Activated naive CD8-positive, alpha-beta T cell treated with anti-CD3 and anti-CD28 coated beads for 36 hours (primary cell): Measurements from ENCODE around the gene BCAS3. TPM values are rescaled to one million over a fixed set of nuclear protein-coding genes. Genes with fewer than 3 reads are reported as not detected.
"Not testable (repeated sequence)": the region's sequence is repeated elsewhere in the genome, so short reads cannot be mapped to it uniquely, and the experiment has no call there.

Source experiments
- DNase-seq: peaks from one replicate; pipeline ENCODE4 v3.0.0; 2021
- H3K27ac Mint-ChIP-seq: one replicate; pipeline ENCODE4 v1.8.0; 2022; ENCODE audit warnings: mild to moderate bottlenecking, moderate library complexity, mixed read lengths
- H3K27me3 Mint-ChIP-seq: one replicate; pipeline ENCODE4 v1.8.0; 2022; ENCODE audit warnings: mild to moderate bottlenecking, mixed read lengths
- H3K36me3 Mint-ChIP-seq: one replicate; pipeline ENCODE4 v1.8.0; 2021; ENCODE audit warnings: mild to moderate bottlenecking, mixed read lengths
- H3K4me1 Mint-ChIP-seq: one replicate; pipeline ENCODE4 v1.8.0; 2021; ENCODE audit warnings: mixed read lengths
- H3K4me3 Mint-ChIP-seq: one replicate; pipeline ENCODE4 v1.8.0; 2022; ENCODE audit warnings: mild to moderate bottlenecking, moderate library complexity, mixed read lengths
- H3K9me3 Mint-ChIP-seq: one replicate; pipeline ENCODE4 v1.8.0; 2022; ENCODE audit warnings: mixed read lengths
- total RNA-seq, 2 experiments: library from RNA; stranded (reverse); gene quantifications; one replicate each; pipeline ENCODE4 v1.2.3, GENCODE V29; 2021

BCAS3 gene
- total RNA-seq, 2 experiments from 2014 or later = 4.9 to 7.0 TPM

DNA sequence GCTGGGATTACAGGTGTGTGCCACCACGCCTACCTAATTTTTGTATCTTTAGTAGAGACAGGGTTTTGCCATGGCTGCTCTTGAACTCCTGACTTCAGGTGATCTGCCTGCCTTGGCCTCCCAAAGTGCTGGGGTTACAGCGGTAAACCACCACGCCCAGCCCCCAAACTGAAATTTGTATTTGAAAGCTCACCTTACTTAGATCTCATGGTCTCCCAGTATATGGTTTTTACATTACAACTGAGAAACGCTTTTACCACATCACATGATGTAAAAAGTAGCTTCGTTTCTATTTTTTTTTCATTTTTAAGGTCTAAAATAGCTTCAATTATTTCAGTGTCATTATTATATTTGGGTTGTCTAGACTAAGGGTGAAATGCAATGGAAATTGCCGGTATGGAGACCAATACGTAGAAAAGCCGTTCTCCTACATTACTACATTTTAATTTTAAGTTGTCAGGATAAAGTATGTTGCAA is 93.3 kb downstream of the BCAS3 start:
- H3K4me3 Mint-ChIP-seq = no peak overlapping the region

DNA sequence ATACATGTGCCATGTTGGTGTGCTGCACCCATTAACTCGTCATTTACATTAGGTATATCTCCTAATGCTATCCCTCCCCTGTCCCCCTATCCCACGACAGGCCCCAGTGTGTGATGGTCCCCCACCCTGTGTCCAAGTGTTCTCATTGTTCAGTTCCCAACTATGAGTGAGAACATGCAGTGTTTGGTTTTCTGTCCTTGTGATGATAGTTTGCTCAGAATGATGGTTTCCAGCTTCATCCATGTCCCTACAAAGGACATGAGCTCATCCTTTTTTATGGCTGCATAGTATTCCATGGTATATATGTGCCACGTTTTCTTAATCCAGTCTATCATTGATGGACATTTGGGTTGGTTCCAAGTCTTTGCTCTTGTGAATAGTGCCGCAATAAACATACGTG is 94.0 kb downstream of the BCAS3 start:
- not testable (repeated sequence) for H3K9me3 Mint-ChIP-seq, DNase-seq, H3K4me1 Mint-ChIP-seq, H3K27ac Mint-ChIP-seq, H3K4me3 Mint-ChIP-seq, H3K27me3 Mint-ChIP-seq, H3K36me3 Mint-ChIP-seq

More for the DNA sequence above, 93.3 kb downstream of the BCAS3 start:
- Mint-ChIP-seq H3K36me3 (peaks cover 1% of the 10 kb centered on the region), H3K27ac (no peak overlapping the region), H3K9me3 (peaks cover 2% of the 10 kb centered on the region), H3K4me1 (peaks cover 5% of the 10 kb centered on the region), H3K27me3 (no peaks in the 10 kb centered on the region)
- DNase-seq = no peak

DNA sequence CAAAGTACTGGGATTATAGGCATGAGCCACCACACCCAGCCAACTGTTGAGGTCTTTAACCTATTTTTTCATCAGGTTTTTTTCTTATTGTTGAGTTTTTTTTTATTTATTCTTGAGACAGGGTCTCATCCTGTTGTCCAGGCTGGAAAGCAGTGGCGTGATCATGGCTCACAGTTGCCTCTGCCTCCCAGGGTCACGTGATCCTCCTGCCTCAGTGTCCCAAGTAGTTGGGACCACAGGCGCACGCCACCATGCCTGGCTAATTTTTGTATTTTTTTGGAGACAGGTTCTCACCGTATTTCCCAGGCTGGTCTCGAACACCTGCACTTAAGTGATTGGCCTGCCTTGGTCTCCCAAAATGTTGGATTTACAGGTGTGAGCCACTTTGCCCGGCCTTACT is 95.9 kb downstream of the BCAS3 start:
- no peak overlapping the region for H3K27ac Mint-ChIP-seq
- no peaks in the 10 kb centered on the region for H3K27me3 Mint-ChIP-seq
- H3K4me1 Mint-ChIP-seq = peaks cover 5% of the 10 kb centered on the region
- no peak overlapping the region for H3K4me3 Mint-ChIP-seq
- peaks cover 2% of the 10 kb centered on the region for H3K9me3 Mint-ChIP-seq
- peaks cover 1% of the 10 kb centered on the region for H3K36me3 Mint-ChIP-seq
- no peak for DNase-seq

DNA sequence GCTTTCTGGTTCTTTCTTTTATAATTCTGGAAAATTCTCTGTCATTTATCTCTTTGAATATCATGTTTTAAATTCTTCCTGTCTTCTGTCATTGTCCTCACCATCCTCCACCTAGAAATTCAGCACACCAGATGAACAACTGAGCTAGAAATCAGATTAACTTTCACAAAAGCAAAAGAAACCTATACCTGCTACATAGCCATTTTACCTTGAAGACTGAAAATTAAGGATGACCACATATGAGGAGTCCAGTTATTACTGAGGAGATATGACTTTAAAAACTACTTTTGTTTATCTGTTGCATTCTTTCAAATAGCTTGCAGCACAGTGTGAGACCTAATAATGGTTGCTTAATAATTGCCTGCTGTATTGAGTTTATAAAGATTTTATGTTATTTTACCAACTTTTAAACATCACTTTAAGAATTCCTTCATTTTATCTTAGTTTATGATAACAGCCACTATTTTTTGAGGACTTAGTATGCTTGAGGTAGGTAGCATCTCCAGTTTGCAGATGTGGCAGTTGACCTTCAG is 104.3 kb downstream of the BCAS3 start:
- no peaks in the 10 kb centered on the region for H3K4me1 Mint-ChIP-seq
- no peaks in the 10 kb centered on the region for H3K9me3 Mint-ChIP-seq
- H3K27ac Mint-ChIP-seq = no peak overlapping the region
- H3K36me3 Mint-ChIP-seq = no peaks in the 10 kb centered on the region
- DNase-seq = no peak
- H3K4me3 Mint-ChIP-seq = no peak overlapping the region
- no peaks in the 10 kb centered on the region for H3K27me3 Mint-ChIP-seq

DNA sequence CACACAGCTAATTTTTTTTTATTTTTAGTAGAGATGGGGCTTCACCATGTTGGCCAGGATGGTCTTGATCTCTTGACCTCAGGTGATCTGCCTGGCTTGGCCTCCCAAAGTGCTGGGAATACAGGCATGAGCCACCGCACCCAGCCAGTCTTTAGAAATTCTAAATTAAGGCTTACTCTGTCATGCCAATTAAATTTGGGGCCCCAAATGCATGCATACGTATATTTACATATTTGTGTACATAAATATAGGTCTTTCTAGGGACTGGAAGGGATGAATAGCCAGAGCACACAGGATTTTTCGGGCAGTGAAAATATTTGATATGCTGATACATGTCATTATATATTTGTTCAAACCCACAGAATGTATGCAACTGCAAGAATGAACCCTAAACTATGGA is 105.1 kb downstream of the BCAS3 start:
- H3K27ac Mint-ChIP-seq = no peak overlapping the region
- H3K4me1 Mint-ChIP-seq = no peaks in the 10 kb centered on the region
- no peaks in the 10 kb centered on the region for H3K9me3 Mint-ChIP-seq
- no peaks in the 10 kb centered on the region for H3K36me3 Mint-ChIP-seq
- H3K27me3 Mint-ChIP-seq = no peaks in the 10 kb centered on the region
- DNase-seq = no peak
- no peak overlapping the region for H3K4me3 Mint-ChIP-seq

DNA sequence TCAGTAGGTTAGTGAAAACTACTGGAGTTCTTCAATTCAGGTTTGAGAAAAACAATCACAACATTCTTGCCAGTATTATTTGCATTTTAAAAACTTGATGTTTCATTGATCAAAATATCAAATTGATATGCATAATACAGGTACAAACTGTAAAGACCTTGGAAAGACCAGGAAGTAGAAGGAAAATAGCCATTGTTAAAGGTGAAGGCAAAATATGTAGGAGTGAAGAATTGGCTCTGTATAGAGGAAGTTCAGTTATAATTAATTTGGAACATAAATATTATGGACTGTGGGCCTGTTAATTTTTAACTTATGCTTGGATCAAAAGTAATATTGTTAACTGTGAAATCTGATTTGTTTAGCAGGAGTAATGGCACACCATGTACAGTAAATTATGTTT is 112.6 kb downstream of the BCAS3 start:
- Mint-ChIP-seq H3K9me3 (no peaks in the 10 kb centered on the region), H3K4me1 (no peaks in the 10 kb centered on the region), H3K27me3 (no peaks in the 10 kb centered on the region), H3K27ac (no peak overlapping the region), H3K4me3 (no peak overlapping the region), H3K36me3 (no peaks in the 10 kb centered on the region)
- DNase-seq = no peak

DNA sequence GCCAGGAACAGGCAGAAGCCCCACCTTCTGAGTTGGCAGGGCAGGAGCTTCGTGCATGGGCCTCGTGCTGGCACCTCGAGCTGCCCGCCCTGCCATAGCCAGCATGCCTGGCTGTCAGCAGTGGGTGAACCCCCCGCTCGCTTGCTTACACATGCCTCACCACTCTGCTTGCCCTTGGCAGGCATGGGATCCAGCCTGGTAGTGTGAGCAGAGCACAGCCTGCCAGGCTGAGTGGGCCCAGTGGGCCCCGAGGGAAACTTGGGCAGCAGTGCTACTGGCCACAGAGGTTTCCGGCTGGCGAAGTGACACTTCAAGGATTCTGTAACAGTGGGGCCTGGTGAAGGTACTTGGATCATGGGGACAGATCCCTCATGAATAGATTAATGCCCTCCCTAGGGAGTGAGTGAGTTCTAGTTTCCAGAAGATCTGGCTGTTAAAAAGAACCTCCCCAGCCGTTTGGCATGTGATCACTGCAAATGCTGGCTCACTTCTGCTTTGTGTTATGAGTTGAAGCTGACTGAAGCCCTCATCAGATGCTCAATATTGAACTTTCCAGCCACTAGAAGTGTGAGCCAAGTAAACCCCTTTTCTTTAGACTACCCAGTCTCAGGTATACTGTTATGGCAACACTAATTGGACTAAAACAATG is 114.7 kb downstream of the BCAS3 start:
- Mint-ChIP-seq H3K4me3 (no peak overlapping the region), H3K36me3 (no peaks in the 10 kb centered on the region), H3K27me3 (no peaks in the 10 kb centered on the region), H3K27ac (no peak overlapping the region), H3K9me3 (no peaks in the 10 kb centered on the region), H3K4me1 (peaks cover 5% of the 10 kb centered on the region)
- DNase-seq = no peak

DNA sequence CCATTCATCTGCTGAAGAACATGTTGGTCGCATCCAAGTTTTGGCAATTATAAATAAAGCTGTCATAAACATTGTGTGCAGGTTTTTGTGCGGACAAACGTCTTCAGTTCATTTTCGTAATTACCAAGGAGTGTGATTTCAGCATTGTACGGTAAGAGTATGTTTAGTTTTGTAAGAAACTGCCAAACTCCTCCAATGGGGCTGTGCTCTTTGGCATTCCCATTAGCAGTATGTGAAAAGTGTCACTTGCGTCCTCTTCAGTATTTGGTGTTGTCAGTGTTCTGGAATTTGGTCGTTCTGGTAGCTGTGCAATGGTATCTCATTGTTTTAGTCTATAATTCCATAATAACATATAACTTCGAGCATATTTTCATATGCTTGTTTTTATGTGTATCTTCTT is 120.9 kb downstream of the BCAS3 start:
- H3K27me3 Mint-ChIP-seq = no peaks in the 10 kb centered on the region
- H3K36me3 Mint-ChIP-seq = no peaks in the 10 kb centered on the region
- H3K27ac Mint-ChIP-seq = no peak overlapping the region
- H3K4me1 Mint-ChIP-seq = peaks cover 7% of the 10 kb centered on the region
- H3K9me3 Mint-ChIP-seq = no peaks in the 10 kb centered on the region
- no peak for DNase-seq
- no peak overlapping the region for H3K4me3 Mint-ChIP-seq

DNA sequence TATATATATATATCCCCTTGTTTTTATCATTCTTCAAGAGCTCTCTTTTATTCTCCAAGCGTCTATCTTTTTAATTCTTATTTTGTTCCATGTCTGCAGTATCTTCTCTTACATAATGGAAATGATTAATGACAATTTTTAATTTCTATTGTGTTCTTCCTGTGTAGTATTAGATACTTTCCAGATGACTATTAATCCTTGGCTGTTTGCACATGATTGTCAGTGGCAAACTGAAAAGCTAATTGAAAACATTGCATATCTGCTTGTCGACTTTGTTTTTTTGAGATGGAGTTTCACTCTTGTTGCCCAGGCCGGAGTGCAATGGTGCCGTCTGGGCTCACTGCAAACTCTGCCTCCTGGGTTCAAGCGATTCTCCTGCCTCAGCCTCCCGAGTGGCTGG is 124.7 kb downstream of the BCAS3 start:
- Mint-ChIP-seq H3K27ac (no peak overlapping the region), H3K9me3 (no peaks in the 10 kb centered on the region), H3K36me3 (no peaks in the 10 kb centered on the region), H3K27me3 (no peaks in the 10 kb centered on the region), H3K4me3 (no peak overlapping the region), H3K4me1 (peaks cover 2% of the 10 kb centered on the region)
- no peak for DNase-seq

DNA sequence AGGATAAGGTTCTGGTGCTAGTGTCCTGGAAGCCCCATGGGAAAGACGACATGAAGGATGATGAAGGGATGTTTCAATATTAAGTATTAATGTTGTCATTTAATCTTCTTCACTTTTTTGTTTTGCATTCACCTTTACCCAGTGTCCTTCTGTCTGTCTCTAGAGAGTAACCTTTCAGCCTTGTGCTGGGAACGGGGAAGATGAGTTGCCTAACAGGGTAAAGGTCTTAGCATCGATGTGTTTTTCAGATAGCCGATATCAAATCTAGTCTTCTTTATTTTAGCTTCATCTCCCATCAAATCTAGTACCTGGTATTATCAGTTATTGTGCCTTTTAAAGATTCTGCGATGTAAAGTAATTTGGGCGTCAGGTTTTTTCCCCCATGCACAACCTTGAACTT is 125.4 kb downstream of the BCAS3 start:
- no peaks in the 10 kb centered on the region for H3K36me3 Mint-ChIP-seq
- peaks cover 2% of the 10 kb centered on the region for H3K4me1 Mint-ChIP-seq
- no peak overlapping the region for H3K27ac Mint-ChIP-seq
- no peak overlapping the region for H3K4me3 Mint-ChIP-seq
- no peak for DNase-seq
- no peaks in the 10 kb centered on the region for H3K9me3 Mint-ChIP-seq
- H3K27me3 Mint-ChIP-seq = no peaks in the 10 kb centered on the region

DNA sequence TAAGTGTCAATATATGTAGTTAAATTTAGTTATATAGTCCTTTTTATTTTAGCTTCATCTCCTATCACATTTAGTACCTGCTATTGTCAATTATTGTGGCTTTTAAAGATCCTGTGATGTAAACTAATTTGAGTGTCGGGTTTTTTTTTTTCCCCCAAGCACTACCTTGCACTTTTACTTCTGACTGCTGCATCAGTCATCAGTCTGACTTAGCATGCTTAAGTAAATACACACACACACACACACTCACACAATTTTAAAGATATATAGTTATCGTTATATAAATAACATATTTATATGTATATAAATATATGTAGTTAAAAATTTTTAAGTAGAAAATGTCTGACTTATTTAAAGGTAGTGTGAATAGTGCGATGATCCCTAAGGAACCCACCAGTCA is 127.2 kb downstream of the BCAS3 start:
- Mint-ChIP-seq H3K27ac (no peak overlapping the region), H3K4me3 (no peak overlapping the region), H3K4me1 (peaks cover 2% of the 10 kb centered on the region), H3K27me3 (no peaks in the 10 kb centered on the region), H3K9me3 (no peaks in the 10 kb centered on the region), H3K36me3 (peaks cover 8% of the 10 kb centered on the region)
- no peak for DNase-seq

DNA sequence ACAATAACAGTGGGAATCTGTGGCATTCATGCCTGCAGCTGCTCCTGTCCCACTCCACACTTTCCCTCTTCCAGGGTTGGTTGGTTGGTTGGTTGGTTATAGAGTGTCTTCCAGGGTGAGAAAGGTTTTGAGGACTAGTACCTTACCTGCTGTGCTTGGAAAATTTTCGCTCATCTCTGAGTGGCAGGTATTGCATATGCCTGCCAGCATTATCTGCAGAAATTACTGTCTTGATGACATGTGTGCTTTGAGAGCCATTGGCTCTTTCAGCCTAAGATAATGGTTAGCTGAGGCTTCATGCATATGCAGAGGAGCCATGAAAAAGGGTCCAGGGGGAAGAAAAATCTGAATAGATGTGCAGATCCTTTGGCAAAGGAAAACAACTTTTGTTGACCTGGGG is 131.8 kb downstream of the BCAS3 start:
- Mint-ChIP-seq H3K9me3 (peaks cover 11% of the 10 kb centered on the region), H3K27ac (no peak overlapping the region), H3K4me3 (no peak overlapping the region), H3K36me3 (peaks cover 30% of the 10 kb centered on the region), H3K27me3 (no peaks in the 10 kb centered on the region), H3K4me1 (no peaks in the 10 kb centered on the region)
- DNase-seq = no peak

DNA sequence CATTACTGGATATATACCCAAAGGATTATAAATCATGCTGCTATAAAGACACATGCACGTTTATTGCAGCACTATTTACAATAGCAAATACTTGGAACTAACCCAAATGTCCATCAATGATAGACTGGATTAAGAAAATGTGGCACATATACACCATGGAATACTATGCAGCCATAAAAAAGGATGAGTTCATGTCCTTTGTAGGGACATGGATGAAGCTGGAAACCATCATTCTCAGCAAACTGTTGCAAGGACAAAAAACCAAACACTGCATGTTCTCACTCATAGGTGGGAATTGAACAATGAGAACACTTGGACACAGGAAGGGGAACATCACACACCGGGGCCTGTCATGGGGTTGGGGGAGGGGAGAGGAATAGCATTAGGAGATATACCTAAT is 137.3 kb downstream of the BCAS3 start:
- H3K36me3 Mint-ChIP-seq = peaks cover 22% of the 10 kb centered on the region
- peaks cover 11% of the 10 kb centered on the region for H3K9me3 Mint-ChIP-seq
- H3K4me3 Mint-ChIP-seq, H3K4me1 Mint-ChIP-seq, H3K27me3 Mint-ChIP-seq, DNase-seq, H3K27ac Mint-ChIP-seq: not testable (repeated sequence)

DNA sequence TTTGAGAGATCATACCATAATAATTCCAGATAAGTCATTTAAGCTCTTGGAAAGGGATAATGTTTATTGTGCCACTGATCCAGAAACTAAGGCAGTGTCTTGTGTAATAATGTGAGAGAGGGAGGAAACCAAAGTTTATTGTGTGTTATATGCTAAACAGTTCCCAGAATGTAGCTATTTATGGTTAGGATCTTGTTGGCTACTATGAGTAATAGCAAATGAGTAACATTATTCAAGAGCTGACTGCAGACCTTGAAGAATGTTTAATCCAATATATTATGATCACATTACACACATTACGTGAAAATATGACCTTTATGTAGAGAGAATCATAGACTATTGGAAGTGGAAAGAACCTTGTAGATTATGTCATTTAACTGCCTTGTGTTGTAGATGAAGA is 139.5 kb downstream of the BCAS3 start:
- H3K4me1 Mint-ChIP-seq = no peaks in the 10 kb centered on the region
- H3K4me3 Mint-ChIP-seq = no peak overlapping the region

DNA sequence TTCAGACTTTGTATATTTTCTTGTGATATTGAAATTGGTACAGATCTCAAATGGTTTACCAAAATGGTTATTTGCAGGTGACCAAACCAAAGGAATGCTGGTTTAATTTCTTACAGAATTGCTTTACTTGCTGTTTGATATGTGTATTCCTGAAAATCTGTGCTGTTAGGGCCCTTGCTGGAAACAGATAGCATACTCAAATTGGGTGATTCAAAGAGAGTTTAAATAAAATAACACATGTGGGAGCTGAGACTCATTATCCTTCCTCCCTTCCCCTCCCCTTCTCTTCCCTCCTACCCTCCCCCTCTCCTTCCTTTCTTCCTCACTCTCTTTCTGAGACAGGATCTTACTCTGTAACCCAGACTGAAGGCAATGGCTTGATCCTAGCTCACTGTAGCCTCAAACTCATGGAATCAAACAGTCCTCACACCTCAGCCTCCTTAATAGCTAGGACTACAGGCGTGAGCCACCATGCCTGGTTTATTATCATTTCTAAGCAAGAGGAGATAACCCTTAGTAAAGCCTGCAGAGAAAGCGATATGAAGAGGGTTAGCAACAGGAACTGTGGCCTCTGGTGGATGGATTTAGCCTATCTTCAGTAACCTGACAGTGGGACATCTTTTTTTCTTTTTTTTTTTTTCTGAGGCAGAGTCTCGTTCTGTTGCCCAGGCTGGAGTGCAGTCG is 141.9 kb downstream of the BCAS3 start:
- Mint-ChIP-seq H3K27me3 (no peaks in the 10 kb centered on the region), H3K9me3 (no peaks in the 10 kb centered on the region), H3K4me3 (no peak overlapping the region), H3K27ac (no peak overlapping the region), H3K36me3 (no peaks in the 10 kb centered on the region), H3K4me1 (no peaks in the 10 kb centered on the region)
- no peak for DNase-seq

More for the DNA sequence above, 139.5 kb downstream of the BCAS3 start:
- Mint-ChIP-seq H3K9me3 (peaks cover 8% of the 10 kb centered on the region), H3K27ac (no peak overlapping the region), H3K36me3 (peaks cover 5% of the 10 kb centered on the region), H3K27me3 (no peaks in the 10 kb centered on the region)
- DNase-seq = no peak

DNA sequence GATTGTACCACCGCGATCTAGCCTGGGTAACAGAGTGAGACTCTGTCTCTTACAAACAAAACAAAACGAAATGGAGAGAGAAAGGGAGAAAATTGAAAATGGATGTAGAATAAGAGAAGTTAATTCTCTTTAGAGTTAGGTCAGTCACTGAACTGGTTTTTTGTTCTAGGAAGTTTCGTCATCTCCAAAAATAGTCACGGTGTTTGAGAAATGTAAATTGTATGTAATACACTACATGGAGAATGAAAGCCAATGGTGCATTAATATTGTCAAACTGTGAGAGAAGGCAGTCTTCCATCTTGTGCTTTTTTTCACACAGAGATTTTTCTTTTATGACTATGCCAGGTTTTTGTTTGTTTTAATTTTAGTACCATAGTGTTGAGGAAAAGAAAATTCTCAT is 145.9 kb downstream of the BCAS3 start:
- Mint-ChIP-seq H3K36me3 (no peaks in the 10 kb centered on the region), H3K4me3 (no peak overlapping the region), H3K9me3 (no peaks in the 10 kb centered on the region), H3K4me1 (no peaks in the 10 kb centered on the region), H3K27me3 (no peaks in the 10 kb centered on the region), H3K27ac (no peak overlapping the region)
- no peak for DNase-seq
